Ishikawa (cell line): ENCODE measurements around the gene TNIP1.

Experiments
- CEBPB ChIP-seq: IDR thresholded peaks from 2 replicates; pipeline ENCODE4 v1.6.1; 2012
- CREB1 ChIP-seq: IDR thresholded peaks from 2 replicates; pipeline ENCODE4 v1.6.1; 2012; ENCODE audit warnings: low read depth
- EP300 ChIP-seq: IDR thresholded peaks from 2 replicates; pipeline ENCODE4 v1.6.1; 2012; ENCODE audit warnings: borderline replicate concordance
- MAX ChIP-seq: IDR thresholded peaks from 2 replicates; pipeline ENCODE4 v1.6.1; 2012
- RAD21 ChIP-seq: IDR thresholded peaks from 2 replicates; pipeline ENCODE4 v1.6.1; 2012; ENCODE audit warnings: low read depth
- TAF1 ChIP-seq: IDR thresholded peaks from 2 replicates; pipeline ENCODE4 v1.6.1; 2012; ENCODE audit warnings: low read depth, mild to moderate bottlenecking
- TCF12 ChIP-seq: IDR thresholded peaks from 2 replicates; pipeline ENCODE4 v1.6.1; 2012; ENCODE audit warnings: low read depth
- YY1 ChIP-seq: IDR thresholded peaks from 2 replicates; pipeline ENCODE4 v1.6.1; 2012; ENCODE audit warnings: low read depth
- ZBTB7A ChIP-seq: IDR thresholded peaks from 2 replicates; pipeline ENCODE4 v1.6.1; 2012; ENCODE audit warnings: low read depth
- TF ChIP-seq, protein P1 (sequence below): IDR thresholded peaks from 2 replicates; pipeline ENCODE4 v1.6.1; 2012; ENCODE audit warnings: low read depth, mild to moderate bottlenecking
- TF ChIP-seq, protein P2 (sequence below): IDR thresholded peaks from 2 replicates; pipeline ENCODE4 v1.6.1; 2012

DNA sequence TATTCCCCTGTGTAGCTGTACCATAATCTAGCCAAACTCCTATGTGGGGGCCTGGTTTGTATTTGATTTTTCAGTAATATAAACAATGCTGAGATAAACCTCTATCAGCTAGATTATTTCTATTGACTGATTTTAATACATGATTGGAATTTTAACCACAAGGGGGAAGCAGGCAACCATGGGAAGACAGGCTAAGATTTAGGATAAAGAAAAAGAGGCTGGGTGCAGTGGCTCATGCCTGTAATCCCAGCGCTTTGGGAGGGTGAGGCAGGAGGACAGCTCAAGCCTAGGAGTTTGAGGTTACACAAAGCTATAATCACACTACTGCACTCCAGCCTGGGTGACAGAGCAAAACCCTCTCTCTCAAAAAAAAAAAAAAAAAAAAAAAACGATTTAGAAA lies 78.6 kb downstream of the TNIP1 start:
- TF ChIP-seq TCF12 (no peak), MAX (no peak), TAF1 (no peak), YY1 (no peak), CEBPB (no peak), EP300 (no peak), ZBTB7A (no peak), RAD21 (peak; percentile 81), CREB1 (no peak)
- TF ChIP-seq, protein P1, sequence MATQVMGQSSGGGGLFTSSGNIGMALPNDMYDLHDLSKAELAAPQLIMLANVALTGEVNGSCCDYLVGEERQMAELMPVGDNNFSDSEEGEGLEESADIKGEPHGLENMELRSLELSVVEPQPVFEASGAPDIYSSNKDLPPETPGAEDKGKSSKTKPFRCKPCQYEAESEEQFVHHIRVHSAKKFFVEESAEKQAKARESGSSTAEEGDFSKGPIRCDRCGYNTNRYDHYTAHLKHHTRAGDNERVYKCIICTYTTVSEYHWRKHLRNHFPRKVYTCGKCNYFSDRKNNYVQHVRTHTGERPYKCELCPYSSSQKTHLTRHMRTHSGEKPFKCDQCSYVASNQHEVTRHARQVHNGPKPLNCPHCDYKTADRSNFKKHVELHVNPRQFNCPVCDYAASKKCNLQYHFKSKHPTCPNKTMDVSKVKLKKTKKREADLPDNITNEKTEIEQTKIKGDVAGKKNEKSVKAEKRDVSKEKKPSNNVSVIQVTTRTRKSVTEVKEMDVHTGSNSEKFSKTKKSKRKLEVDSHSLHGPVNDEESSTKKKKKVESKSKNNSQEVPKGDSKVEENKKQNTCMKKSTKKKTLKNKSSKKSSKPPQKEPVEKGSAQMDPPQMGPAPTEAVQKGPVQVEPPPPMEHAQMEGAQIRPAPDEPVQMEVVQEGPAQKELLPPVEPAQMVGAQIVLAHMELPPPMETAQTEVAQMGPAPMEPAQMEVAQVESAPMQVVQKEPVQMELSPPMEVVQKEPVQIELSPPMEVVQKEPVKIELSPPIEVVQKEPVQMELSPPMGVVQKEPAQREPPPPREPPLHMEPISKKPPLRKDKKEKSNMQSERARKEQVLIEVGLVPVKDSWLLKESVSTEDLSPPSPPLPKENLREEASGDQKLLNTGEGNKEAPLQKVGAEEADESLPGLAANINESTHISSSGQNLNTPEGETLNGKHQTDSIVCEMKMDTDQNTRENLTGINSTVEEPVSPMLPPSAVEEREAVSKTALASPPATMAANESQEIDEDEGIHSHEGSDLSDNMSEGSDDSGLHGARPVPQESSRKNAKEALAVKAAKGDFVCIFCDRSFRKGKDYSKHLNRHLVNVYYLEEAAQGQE: no peak
- TF ChIP-seq, protein P2, sequence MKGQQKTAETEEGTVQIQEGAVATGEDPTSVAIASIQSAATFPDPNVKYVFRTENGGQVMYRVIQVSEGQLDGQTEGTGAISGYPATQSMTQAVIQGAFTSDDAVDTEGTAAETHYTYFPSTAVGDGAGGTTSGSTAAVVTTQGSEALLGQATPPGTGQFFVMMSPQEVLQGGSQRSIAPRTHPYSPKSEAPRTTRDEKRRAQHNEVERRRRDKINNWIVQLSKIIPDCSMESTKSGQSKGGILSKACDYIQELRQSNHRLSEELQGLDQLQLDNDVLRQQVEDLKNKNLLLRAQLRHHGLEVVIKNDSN: no peak
